ENCODE results near the gene CD302.
A peak's percentile ranks its signal among the peaks of the same experiment; 100 is the strongest.
"Not testable (repeated sequence)": the region's sequence is repeated elsewhere in the genome, so short reads cannot be mapped to it uniquely, and the experiment has no call there.

The CD302 gene

GRCh38 chr2:159828738-159829137, 30.7 kb upstream of the CD302 start:
- H3K4me3 ChIP-seq (ENCODE audit: low read depth, low read length): no peak overlapping the region
- no peak for TF ChIP-seq CTCF (IDR thresholded peaks at IDR 0.05; ENCODE audit: low read depth, low read length, missing control alignments)
- DNase-seq (ENCODE audit: low read depth): no peak

GRCh38 chr2:159822478-159822833, 24.4 kb upstream of the CD302 start:
- not testable (repeated sequence) for DNase-seq (ENCODE audit: low read depth); H3K4me3 ChIP-seq (ENCODE audit: low read depth, low read length)

GRCh38 chr2:159821775-159822477, 23.9 kb upstream of the CD302 start:
- DNase-seq (ENCODE audit: low read depth); H3K4me3 ChIP-seq (ENCODE audit: low read depth, low read length): not testable (repeated sequence)

GRCh38 chr2:159818940-159819339, 20.9 kb upstream of the CD302 start:
- no peak overlapping the region for H3K4me3 ChIP-seq (ENCODE audit: low read depth, low read length)
- DNase-seq (ENCODE audit: low read depth): no peak
- TF ChIP-seq CTCF (IDR thresholded peaks at IDR 0.05; ENCODE audit: low read depth, low read length, missing control alignments): no peak

- no peak overlapping the region for H3K4me3 ChIP-seq (ENCODE audit: low read depth, low read length)
- no peak for TF ChIP-seq CTCF (IDR thresholded peaks at IDR 0.05; ENCODE audit: low read depth, low read length, missing control alignments)
- DNase-seq (ENCODE audit: low read depth): no peak
These were observed 19.3 kb upstream of the CD302 start for GRCh38 chr2:159817283-159817682.

- no peak overlapping the region for H3K4me3 ChIP-seq (ENCODE audit: low read depth, low read length)
- no peak for DNase-seq (ENCODE audit: low read depth)
- no peak for TF ChIP-seq CTCF (IDR thresholded peaks at IDR 0.05; ENCODE audit: low read depth, low read length, missing control alignments)
These were observed 13.2 kb upstream of the CD302 start for GRCh38 chr2:159811232-159811631.

- no peak for TF ChIP-seq CTCF (IDR thresholded peaks at IDR 0.05; ENCODE audit: low read depth, low read length, missing control alignments)
- no peak for DNase-seq (ENCODE audit: low read depth)
- H3K4me3 ChIP-seq (ENCODE audit: low read depth, low read length): no peak overlapping the region
These were observed 10.0 kb upstream of the CD302 start for GRCh38 chr2:159808032-159808425.

GRCh38 chr2:159807183-159808031, 9.4 kb upstream of the CD302 start:
- DNase-seq (ENCODE audit: low read depth): peak; percentile 12
- TF ChIP-seq CTCF (IDR thresholded peaks at IDR 0.05; ENCODE audit: low read depth, low read length, missing control alignments): peak; percentile 51
- no peak overlapping the region for H3K4me3 ChIP-seq (ENCODE audit: low read depth, low read length)

Data from GM12864 (cell line).